GM10266 (cell line): ENCODE measurements around the gene AKAP11.

Source experiments
- DNase-seq: peaks from one replicate; pipeline ENCODE4 v3.0.0; 2012; ENCODE audit errors: extremely low spot score
- CTCF ChIP-seq: IDR thresholded peaks from 2 replicates; pipeline ENCODE4 v1.5.1; 2012; ENCODE audit warnings: mild to moderate bottlenecking, low read depth; ENCODE audit not compliant: control insufficient read depth, insufficient read depth; ENCODE audit errors: missing control alignments

The AKAP11 gene

GRCh38 chr13:42350141-42350540 is 78.2 kb downstream of the AKAP11 start:
- TF ChIP-seq CTCF = no peak
- no peak for DNase-seq

- peak; percentile 43 for TF ChIP-seq CTCF
- peak; percentile 33 for DNase-seq
Measured at GRCh38 chr13:42354241-42355091, 82.5 kb downstream of the AKAP11 start.

DNA sequence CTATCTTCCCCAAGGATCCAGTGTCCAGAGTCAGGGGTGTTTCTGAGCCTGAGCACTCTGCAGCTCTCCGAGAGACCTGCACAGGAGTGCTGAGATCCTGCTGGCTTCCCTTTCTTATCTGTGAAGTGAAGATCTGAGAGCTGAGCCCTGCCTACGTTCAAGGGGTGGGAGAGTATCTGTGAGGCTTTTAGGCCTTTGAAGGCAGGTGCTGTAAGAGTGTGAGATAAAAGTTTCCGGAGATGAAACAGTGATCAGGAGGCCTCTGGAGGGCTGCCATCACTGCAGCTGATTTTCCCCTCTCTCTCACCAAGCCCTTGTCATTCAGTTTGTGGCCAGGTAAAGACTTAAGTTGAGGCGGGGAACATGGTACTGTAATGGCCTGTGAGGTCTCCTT is 83.1 kb downstream of the AKAP11 start:
- DNase-seq = peak; percentile 44
- TF ChIP-seq CTCF = no peak

GRCh38 chr13:42355491-42356183 is 83.7 kb downstream of the AKAP11 start:
- DNase-seq = no peak
- no peak for TF ChIP-seq CTCF

DNA sequence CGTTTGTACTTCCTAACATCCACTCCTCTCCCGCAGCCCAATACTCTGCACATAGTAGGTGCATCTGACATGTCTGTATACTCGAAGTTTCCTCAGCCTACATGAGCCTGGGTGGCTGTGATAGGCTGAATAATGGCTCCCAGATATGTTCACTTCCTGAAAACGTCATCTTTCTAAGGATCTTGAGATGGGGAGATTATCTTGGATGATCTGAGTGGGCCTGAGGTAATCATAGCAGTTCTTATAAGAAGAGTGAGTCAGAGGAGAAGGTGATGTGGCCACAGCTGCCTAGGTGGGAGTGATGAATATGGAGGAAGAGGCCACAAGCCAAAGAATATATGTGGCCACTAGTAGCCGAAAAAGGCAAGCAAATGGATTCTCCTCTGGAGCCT is 84.2 kb downstream of the AKAP11 start:
- no peak for TF ChIP-seq CTCF
- DNase-seq = no peak

GRCh38 chr13:42360046-42360574 is 88.2 kb downstream of the AKAP11 start:
- no peak for TF ChIP-seq CTCF
- no peak for DNase-seq

DNA sequence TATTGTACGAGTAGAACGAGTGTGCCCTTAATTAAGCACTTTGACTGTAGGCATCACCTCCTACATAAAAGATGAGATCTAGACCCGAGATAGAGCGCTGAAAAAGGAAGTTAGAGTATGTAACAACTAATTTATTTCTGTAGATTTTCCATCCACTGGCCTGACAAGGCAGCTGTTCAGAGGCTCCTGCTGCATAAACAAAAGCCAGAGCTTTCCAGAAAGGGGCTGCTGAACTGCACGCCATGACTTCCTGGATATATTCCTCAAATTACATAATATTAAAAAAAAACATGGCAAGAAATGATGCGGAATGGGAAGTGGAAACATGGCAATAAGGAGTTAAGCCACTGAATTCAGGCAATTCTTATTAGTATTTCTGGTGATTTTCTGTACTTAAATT is 89.7 kb downstream of the AKAP11 start:
- no peak for TF ChIP-seq CTCF

More for the DNA sequence above, 89.7 kb downstream of the AKAP11 start:
- DNase-seq = no peak
